A549 treated with Hydrocortisone at 1 μM for 4 hours (cell line): ENCODE results near the gene APBB3. TPM values are rescaled to one million over a fixed set of nuclear protein-coding genes. Genes with fewer than 3 reads are reported as not detected.

Experiments used
- total RNA-seq: library from RNA; stranded (reverse); fragments of 200-300 nt; extraction: Qiagen RNA extraction; gene quantifications from 5 replicates; pipeline ENCODE4 v1.2.3, GENCODE V29; 2022

Gene APBB3
- 5.3 to 7.1 TPM (median 6.4 TPM) in 5 replicates for total RNA-seq

GRCh38 chr5:140564196-140565023 is at the start of gene APBB3, which contains the start of gene SLC35A4:
Gene APBB3, minus strand, starts transcription at chr5:140564598. Its CDS starts 353 bp downstream, at chr5:140564245.
Gene SLC35A4, plus strand, starts transcription at chr5:140564828. Its CDS starts 2,342 bp downstream, at chr5:140567170.

GRCh38 chr5:140557136-140557805 is 7.1 kb downstream of the APBB3 start, which contains the start of gene SRA1:
Gene SRA1, minus strand, starts transcription at chr5:140557473. Its CDS starts 21 bp downstream, at chr5:140557452.

GRCh38 chr5:140547508-140548299 is 16.7 kb downstream of the APBB3 start, which contains the start of gene EIF4EBP3:
Gene EIF4EBP3, plus strand, starts transcription at chr5:140547662. Its CDS starts 76 bp downstream, at chr5:140547738.

Other genes with a start within 250 kb of the APBB3 start
- gene HBEGF, start 218.0 kb downstream of the APBB3 start, total RNA-seq, result 5.6 to 7.5 TPM (median 6.5 TPM) in 5 replicates
- 0.02 TPM in 1 of 5 replicates, not detected in the others for gene SLC4A9, start 204.4 kb downstream of the APBB3 start, total RNA-seq
- gene ANKHD1, start 162.8 kb downstream of the APBB3 start, total RNA-seq, result 38.9 to 55.6 TPM (median 49.9 TPM) in 5 replicates
- gene EIF4EBP3, start 16.9 kb downstream of the APBB3 start, total RNA-seq, result 0.39 to 3.0 TPM (median 1.8 TPM) in 5 replicates
- gene SRA1, start 7.1 kb downstream of the APBB3 start, total RNA-seq, result 32.5 to 53.2 TPM (median 46.8 TPM) in 5 replicates
- gene SLC35A4, start 230 bp upstream of the APBB3 start, total RNA-seq, result 73.1 to 91.2 TPM (median 80.5 TPM) in 5 replicates
- gene CD14, start 68.6 kb upstream of the APBB3 start, total RNA-seq, result 3.3 to 4.5 TPM (median 4.1 TPM) in 5 replicates
- gene TMCO6, start 74.9 kb upstream of the APBB3 start, total RNA-seq, result 9.2 to 12.7 TPM (median 12.2 TPM) in 5 replicates
- 84.6 to 130 TPM (median 123 TPM) in 5 replicates for gene NDUFA2, start 83.0 kb upstream of the APBB3 start, total RNA-seq
- 84.3 to 119 TPM (median 87.4 TPM) in 5 replicates for gene IK, start 83.2 kb upstream of the APBB3 start, total RNA-seq
- 27.2 to 34.7 TPM (median 29.0 TPM) in 5 replicates for gene WDR55, start 100.3 kb upstream of the APBB3 start, total RNA-seq
- gene DND1, start 109.0 kb upstream of the APBB3 start, total RNA-seq, result 0.47 to 0.94 TPM (median 0.70 TPM) in 5 replicates
- gene HARS1, start 126.8 kb upstream of the APBB3 start, total RNA-seq, result 73.7 to 90.7 TPM (median 77.1 TPM) in 5 replicates
- gene HARS2, start 126.9 kb upstream of the APBB3 start, total RNA-seq, result 34.4 to 44.5 TPM (median 36.9 TPM) in 5 replicates
- 79.9 to 111 TPM (median 84.2 TPM) in 5 replicates for gene ZMAT2, start 135.8 kb upstream of the APBB3 start, total RNA-seq
- 0.14 to 0.29 TPM (median 0.23 TPM) in 5 replicates for gene PCDHA1, start 221.5 kb upstream of the APBB3 start, total RNA-seq
- gene PCDHA2, start 230.3 kb upstream of the APBB3 start, total RNA-seq, result 0.06 to 0.08 TPM (median 0.06 TPM) in 3 of 5 replicates, not detected in the others
- gene PCDHA3, start 236.5 kb upstream of the APBB3 start, total RNA-seq, result 0.66 to 1.0 TPM (median 0.82 TPM) in 5 replicates
- gene PCDHA4, start 242.5 kb upstream of the APBB3 start, total RNA-seq, result 1.1 to 1.9 TPM (median 1.9 TPM) in 5 replicates